UCSD-AML1 (cell line): ENCODE results near the gene C10orf105.

Experiments
- DNase-seq: peaks from one replicate; lab custom pipeline; 2025; ENCODE audit not compliant: unreplicated experiment; lab: John Stamatoyannopoulos, UW

The C10orf105 gene

GRCh38 chr10:71751515-71752224, 32.1 kb upstream of the C10orf105 start:
- DNase-seq, result no peak

DNA sequence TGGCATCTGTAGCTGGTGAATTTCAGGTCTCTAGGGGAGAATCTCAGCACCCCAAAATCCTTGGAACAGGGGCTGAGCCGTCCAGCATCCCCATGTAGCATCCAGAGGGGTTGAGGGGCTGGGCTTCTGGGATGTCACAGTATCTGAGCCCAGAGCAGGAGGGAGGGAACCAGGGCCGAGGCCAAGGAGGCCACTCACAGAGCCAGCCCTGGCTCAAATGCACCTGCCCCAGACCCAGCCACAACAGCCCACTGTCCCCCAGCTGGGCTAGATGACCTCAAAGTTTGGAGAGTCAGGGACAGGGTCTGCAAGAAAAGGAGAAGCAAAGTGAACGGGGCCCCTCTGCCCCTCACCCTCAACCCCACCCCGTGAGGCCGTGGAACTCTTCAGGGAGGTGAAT, 31.4 kb upstream of the C10orf105 start:
- DNase-seq, result no peak

DNA sequence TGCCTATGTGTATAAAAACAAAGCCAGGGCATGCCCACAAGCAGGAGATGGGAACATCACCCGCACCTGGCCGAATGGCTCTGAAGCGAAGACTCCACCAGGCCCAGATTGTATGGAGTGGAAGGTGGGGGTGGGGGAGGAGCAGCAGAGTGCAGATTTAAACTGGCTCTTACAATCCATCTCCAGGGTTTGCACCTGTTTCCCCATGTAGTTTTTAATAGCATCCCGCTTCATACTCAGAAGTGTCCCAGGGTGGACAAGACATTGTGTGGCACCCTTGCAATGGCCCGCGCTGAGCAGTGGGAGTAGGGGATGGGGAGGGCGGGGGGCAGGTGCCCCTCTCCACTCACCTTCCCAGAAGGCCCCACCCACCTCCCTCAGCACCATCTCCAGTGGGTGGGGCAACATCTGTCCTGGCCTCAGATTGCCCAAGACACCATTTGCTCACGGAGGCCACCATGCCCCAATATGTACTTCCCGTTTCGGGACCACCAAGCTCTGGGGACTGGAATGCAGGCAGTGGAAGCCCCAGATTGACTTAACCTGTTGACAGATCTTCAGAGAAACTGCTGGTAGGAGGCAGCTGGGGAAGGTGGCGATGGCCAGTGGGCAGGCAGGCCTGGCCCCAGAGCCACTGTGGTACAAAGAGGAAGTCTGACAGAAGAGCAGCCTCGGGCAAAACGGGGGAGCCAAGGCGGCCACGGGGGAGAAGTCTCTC, 30.7 kb upstream of the C10orf105 start:
- DNase-seq, result no peak

DNA sequence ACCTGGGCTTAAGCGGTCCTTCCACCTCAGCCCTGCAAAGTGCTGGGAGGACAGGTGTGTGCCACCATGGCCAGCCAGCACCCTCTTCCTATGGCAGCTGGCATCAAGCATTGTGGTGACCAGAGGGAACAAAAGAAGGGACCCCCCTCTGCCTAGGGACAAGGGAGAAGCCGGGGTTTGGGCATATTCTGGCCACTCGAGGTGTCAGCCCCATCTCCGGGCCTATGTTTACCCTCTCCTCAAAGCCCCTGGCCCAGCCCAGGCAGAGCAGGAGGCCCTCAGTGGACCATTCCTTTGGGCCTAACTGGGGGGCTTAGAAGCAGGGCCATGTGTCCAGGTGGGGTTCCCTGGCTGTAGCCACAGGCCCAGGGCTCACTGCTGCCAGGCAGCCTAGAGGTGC, 29.8 kb upstream of the C10orf105 start:
- DNase-seq, result no peak

- DNase-seq, result peak; percentile 96
These were observed 29.2 kb upstream of the C10orf105 start for GRCh38 chr10:71748671-71749191.

DNA sequence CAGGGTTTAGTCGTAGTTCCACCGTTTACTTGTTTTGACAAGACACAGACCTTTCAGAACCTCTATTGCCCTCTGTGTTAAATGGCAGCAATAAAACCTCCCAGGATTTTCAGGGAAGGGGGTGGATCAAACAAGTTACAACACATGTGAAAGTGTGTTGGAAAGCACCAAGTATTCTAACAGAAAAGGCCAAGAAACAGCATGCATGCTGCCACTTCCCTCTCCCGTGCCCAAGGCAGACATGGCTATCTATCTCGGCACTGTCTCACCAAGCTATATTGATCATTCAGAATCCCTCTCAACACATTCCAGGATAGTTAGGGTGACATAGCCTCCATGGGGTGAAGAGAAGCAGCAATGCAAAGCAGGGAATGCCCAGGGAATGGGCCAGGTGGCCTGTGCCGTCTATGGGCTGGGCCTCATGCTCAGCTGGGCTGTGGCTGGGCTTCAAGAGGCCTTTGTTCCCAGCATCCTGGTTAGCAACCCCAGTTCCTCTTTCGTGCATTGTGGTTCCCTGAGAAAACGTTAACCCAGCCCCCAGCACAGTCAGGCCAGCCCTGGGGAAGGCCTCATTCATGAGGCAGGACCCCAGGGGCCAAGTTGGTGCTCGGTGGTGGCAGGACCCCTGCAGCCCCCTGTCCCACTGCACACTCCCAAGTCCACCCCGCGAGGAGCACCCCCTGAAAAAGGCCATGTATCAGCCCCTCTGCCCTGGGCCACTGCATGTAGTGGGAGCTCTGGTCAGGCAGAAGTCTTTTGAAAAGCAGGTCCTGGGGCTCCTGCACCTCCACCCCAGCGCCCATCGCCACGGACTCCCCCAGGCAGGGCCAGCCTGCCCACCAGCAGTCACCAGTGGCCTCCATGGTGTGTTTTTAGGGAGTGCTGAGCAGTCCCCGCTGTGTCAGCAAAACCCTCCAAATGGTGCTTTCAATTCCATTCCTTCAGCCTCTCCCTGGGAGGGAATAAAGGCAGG, 28.3 kb upstream of the C10orf105 start:
- DNase-seq, result peak; percentile 81

DNA sequence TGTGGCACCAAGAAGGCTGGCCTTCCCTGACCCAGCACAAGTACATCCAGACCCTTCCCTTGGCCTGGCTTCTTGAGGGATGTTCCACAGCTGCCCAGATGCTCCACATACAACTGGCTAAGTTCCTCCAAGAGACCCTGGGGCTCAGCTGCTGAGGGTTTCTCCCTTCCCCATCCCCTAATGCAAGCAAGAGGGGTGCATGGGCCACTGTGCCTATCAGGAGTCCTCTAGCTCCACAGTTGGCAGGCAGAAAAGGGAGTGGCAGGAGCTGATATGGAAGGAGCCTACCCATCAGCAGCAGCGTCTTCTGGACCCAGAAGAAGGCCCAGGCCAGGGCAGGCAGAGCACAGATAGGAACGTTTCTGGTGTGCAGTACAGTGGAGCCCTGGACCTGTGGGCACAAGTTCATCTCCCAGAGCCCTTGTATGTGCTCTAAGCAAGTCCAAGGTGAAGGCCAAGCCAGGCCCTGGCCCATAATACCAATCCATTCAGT, 27.5 kb upstream of the C10orf105 start:
- no peak for DNase-seq

GRCh38 chr10:71746344-71747037, 26.9 kb upstream of the C10orf105 start:
- DNase-seq, result peak; percentile 86

GRCh38 chr10:71745664-71746250, 26.2 kb upstream of the C10orf105 start:
- DNase-seq, result no peak

DNA sequence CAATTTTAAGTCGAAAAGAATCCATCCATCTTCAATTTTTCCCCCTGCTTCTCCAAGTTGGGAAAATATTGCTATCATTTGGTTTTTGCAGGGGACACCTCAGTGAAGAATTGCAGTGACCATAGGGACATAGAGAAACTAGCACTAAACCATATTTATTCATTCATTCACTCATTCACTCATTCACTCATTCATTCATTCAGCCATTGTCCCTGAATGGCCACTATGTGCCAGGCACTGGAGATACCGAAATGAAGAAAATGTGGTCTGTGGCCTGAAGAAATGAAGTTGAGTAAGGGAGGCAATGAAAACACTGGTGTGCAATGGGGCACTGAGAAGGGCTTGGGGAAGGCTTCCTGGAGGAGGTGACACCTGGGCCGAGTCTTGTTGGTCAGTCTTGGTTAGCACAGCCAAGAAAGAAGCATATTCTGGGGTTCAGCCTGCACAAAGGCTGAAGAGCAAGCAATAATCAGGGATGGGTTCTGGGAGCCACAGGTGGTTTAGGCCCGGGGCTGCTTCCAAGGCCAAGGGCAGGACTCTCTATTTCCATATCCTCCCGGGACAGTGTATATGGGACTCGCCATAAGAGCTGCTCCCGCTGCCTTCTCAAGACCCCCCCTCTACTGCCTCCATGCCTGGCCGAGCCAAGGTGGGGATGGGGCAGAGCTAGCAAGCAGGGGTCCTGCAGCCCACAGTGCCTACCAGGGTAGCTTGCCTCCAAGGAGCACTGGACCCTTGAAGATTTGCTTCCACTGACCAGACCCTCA, 25.5 kb upstream of the C10orf105 start:
- DNase-seq, result no peak

DNA sequence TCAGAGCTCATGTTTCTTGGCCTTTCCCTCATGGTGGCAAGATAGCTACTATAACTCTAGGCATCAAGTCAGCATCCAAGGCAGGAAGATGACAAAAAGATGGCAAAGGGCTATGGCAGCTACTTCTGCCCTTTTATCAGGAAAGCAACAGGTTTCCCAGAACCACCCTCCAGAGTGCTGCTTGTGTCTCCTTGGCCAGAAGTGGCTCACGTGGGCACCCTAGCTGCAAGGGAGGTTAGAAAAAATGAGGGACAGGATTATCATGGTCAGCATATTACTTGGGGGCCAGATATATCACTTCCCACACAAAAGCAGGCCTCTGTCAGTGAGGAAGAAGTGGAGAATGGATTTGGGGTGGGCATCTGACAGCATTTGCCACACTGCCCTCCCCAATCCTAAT, 24.3 kb upstream of the C10orf105 start:
- no peak for DNase-seq

DNA sequence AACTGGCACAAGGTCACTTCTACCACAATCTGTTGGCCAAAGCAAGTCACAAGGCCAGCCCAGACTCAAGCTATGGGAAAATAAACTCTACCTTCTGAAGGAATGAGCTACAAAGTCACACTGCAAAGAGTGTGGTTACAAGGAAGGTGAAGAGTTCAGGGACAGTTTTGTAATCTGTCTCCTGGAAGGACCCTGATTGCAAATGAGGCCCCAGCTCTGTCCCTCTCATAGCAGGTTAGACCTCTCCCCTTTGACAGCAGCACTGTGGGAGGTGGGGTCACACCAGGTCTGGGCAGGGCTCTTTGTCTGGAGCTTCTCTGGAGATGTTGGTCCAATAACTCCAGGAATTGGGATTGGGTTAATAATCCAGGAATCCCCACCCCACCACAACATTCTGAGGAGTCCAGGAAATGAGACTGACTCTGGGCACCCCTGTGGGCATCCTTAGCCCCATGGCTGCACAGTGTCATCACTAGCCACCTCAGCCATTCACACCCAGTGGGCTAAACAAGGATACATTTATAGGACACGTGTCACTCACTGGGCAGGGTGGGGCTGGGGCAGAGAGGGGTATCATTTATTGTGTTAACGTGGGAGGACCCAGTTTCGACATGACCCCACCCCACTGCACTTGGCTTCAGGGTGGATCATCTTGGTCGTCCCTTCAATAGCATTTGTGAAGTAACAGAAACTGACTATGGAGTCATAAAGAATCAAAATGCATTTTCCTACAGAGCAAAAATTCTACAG, 23.7 kb upstream of the C10orf105 start:
- no peak for DNase-seq

- no peak for DNase-seq
These were observed 22.9 kb upstream of the C10orf105 start for GRCh38 chr10:71742301-71743088.

DNA sequence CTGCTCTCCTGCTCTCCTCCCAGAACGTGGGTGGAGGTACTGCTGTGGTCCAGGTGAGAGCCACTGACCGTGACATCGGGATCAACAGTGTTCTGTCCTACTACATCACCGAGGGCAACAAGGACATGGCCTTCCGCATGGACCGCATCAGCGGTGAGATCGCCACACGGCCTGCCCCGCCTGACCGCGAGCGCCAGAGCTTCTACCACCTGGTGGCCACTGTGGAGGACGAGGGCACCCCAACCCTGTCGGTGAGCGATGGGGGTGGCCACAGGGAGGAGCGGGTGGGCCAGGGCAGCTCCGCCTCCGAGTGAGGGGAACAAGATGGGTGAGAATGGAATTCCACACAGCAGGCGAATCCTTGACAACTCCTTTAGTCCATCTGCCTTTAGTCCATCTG, 22.1 kb upstream of the C10orf105 start:
- no peak for DNase-seq

- no peak for DNase-seq
These were observed 21.5 kb upstream of the C10orf105 start for GRCh38 chr10:71741029-71741428.

DNA sequence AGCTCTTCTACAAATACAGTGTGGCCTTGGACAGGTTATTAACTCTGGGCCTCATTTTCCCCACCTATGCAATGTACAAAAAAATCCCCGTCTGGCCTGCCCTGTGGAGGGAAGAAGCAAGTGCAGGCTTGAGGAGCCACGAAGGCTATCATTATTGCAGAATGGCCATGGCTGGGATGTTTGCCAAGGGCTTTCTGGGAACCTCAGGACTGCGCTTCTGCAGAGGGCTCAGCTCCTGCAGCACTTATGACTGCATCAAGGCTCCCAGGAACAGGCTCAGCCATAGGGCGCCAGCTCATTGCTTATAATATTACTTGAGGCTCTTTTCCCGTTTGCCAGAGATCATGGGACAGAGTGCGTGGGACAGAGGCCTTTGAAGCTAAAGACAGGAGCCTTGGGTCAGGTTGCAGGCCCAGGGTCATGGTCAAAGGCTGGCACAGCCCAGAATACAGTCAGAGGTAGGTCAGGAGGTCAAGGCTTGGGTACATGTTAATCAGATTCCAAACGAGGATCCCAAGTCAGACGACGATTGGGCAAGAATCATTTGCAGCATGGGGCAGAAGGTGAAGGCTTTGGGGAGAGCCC, 20.6 kb upstream of the C10orf105 start:
- no peak for DNase-seq

GRCh38 chr10:71739358-71739900, 19.9 kb upstream of the C10orf105 start:
- no peak for DNase-seq
